HFFc6 (cell line): ENCODE measurements around the gene TMEM250. TPM values are rescaled to one million over a fixed set of nuclear protein-coding genes. Genes with fewer than 3 reads are reported as not detected.

Source experiments
- DNase-seq: peaks from one replicate; pipeline ENCODE4 v3.0.0-alpha.2; 2018
- H3K27ac Mint-ChIP-seq: 2 replicates; pipeline ENCODE4 v1.8.0; 2020; ENCODE audit warnings: mild to moderate bottlenecking, mixed read lengths
- H3K27me3 Mint-ChIP-seq: 2 replicates; pipeline ENCODE4 v1.8.0; 2021; ENCODE audit warnings: mild to moderate bottlenecking, moderate library complexity, mixed read lengths; ENCODE audit not compliant: insufficient read depth
- H3K36me3 Mint-ChIP-seq: 2 replicates; pipeline ENCODE4 v1.8.0; 2021; ENCODE audit warnings: low read depth, mixed read lengths
- H3K4me1 Mint-ChIP-seq: 2 replicates; pipeline ENCODE4 v1.8.0; 2020; ENCODE audit warnings: low read depth, mixed read lengths
- H3K4me3 Mint-ChIP-seq: 2 replicates; pipeline ENCODE4 v1.8.0; 2020; ENCODE audit warnings: mild to moderate bottlenecking, moderate library complexity, mixed read lengths
- H3K9me3 Mint-ChIP-seq: 2 replicates; pipeline ENCODE4 v1.8.0; 2020; ENCODE audit warnings: mild to moderate bottlenecking, mixed read lengths
- CTCF ChIP-seq: fragments of 200-600 bp; sonication (generic); IDR thresholded peaks from 2 replicates; pipeline ENCODE4 v1.5.0; 2021; ENCODE audit warnings: antibody characterized with exemption, mild to moderate bottlenecking
- total RNA-seq, 6 experiments: library from RNA; stranded (reverse); fragmentation: NEBNext Ultra II Directional; extraction: Animal tissue kit (Norgen Biotek cat#: 25700); gene quantifications; 2 replicates in 1 of 6; 3 replicates in 5 of 6; pipeline ENCODE4 v1.2.3, GENCODE V29; 2021

TMEM250 gene
- total RNA-seq, 6 experiments from 2014 or later: 31.6 to 45.4 (median 35.7) TPM

GRCh38 chr9:136091582-136092352 is 26.9 kb downstream of the TMEM250 start:
- Mint-ChIP-seq H3K4me3 (no peak overlapping the region), H3K27ac (peak overlapping the region; percentile 50; the same call in 1 of the 2 replicates), H3K36me3 (no peaks in the 10 kb centered on the region), H3K9me3 (no peaks in the 10 kb centered on the region), H3K4me1 (peaks cover 24% of the 10 kb centered on the region), H3K27me3 (no peaks in the 10 kb centered on the region)
- TF ChIP-seq CTCF: no peak
- no peak for DNase-seq

DNA sequence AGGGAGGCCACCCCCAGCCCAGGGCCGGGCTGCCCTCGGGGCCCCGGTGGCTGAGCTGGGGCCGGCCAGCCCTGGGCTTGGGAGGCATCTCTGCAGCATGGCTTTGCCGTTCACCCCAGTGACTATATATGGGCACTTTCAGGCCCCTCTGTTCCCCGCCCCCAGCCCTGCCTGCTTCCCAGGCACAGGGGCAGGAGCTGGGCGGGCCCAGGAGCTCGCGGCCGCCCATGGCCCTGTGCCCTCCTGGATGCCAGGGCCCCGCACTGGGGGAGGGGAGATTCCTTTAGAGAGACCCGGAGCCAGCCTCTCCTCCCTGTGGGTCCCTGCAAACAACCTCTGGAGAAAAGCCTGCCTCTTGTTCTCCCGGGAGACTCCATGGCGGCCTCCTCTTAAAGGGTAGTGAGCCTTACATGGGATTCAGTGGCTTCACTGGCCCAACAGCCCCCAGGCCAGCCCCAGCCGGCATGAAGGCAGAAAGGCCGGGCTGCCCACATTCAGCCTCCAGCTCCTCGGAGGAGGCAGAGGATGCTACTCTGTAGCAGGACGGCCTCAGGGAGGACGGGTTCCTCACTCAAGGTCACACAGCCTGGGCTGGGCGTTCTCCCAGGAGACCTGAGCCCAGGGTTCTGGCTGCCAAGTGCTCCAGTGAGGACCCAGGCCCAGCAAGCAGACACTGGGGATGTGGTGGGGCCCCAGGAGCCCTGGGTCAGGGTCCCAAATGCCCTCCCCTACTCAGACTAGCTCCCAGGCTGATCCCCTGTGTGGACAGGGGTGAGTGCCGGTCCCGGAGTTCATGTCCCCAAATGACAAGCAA is 27.7 kb downstream of the TMEM250 start:
- H3K9me3 Mint-ChIP-seq: no peaks in the 10 kb centered on the region
- no peak overlapping the region for H3K4me3 Mint-ChIP-seq
- no peaks in the 10 kb centered on the region for H3K36me3 Mint-ChIP-seq
- TF ChIP-seq CTCF: no peak
- 0 out of 2 replicates have a peak overlapping the region, but pooled peaks have one; percentile 50 for H3K27ac Mint-ChIP-seq
- peaks cover 24% of the 10 kb centered on the region for H3K4me1 Mint-ChIP-seq
- H3K27me3 Mint-ChIP-seq: no peaks in the 10 kb centered on the region
- DNase-seq: no peak

- DNase-seq: no peak
- peaks cover 24% of the 10 kb centered on the region for H3K4me1 Mint-ChIP-seq
- H3K36me3 Mint-ChIP-seq: no peaks in the 10 kb centered on the region
- no peak overlapping the region for H3K4me3 Mint-ChIP-seq
- H3K9me3 Mint-ChIP-seq: no peaks in the 10 kb centered on the region
- no peaks in the 10 kb centered on the region for H3K27me3 Mint-ChIP-seq
- H3K27ac Mint-ChIP-seq: no peak overlapping the region
- no peak for TF ChIP-seq CTCF
These were observed 28.5 kb downstream of the TMEM250 start for GRCh38 chr9:136090056-136090735.

GRCh38 chr9:136089697-136090045 is 29.0 kb downstream of the TMEM250 start:
- Mint-ChIP-seq H3K4me3 (no peak overlapping the region), H3K27ac (no peak overlapping the region), H3K27me3 (no peaks in the 10 kb centered on the region), H3K4me1 (peaks cover 24% of the 10 kb centered on the region), H3K36me3 (no peaks in the 10 kb centered on the region), H3K9me3 (no peaks in the 10 kb centered on the region)
- DNase-seq: peak; percentile 22
- peak; percentile 76 for TF ChIP-seq CTCF

GRCh38 chr9:136088939-136089696 is 29.6 kb downstream of the TMEM250 start:
- Mint-ChIP-seq H3K4me1 (peaks cover 24% of the 10 kb centered on the region), H3K27me3 (no peaks in the 10 kb centered on the region; the same call in 1 of the 2 replicates), H3K4me3 (no peak overlapping the region), H3K27ac (no peak overlapping the region), H3K36me3 (no peaks in the 10 kb centered on the region), H3K9me3 (no peaks in the 10 kb centered on the region)
- DNase-seq: no peak
- TF ChIP-seq CTCF: no peak
